Neural crest cell (in vitro differentiated cells): ENCODE data around the gene LIMK2. TPM values are rescaled to one million over a fixed set of nuclear protein-coding genes. Genes with fewer than 3 reads are reported as not detected.

Source experiments
- DNase-seq: peaks from one replicate; pipeline ENCODE4 v3.0.0; 2021; ENCODE audit warnings: low read depth, mixed read lengths, low spot score
- H3K27ac Mint-ChIP-seq: one replicate; pipeline ENCODE4 v1.8.0; 2021; ENCODE audit warnings: mild to moderate bottlenecking, mixed read lengths; ENCODE audit not compliant: unreplicated experiment
- H3K27me3 Mint-ChIP-seq: 2 replicates; pipeline ENCODE4 v1.8.0; 2021; ENCODE audit warnings: low read depth, mild to moderate bottlenecking, mixed read lengths
- H3K36me3 Mint-ChIP-seq: 2 replicates; pipeline ENCODE4 v1.8.0; 2021; ENCODE audit warnings: low read depth, mild to moderate bottlenecking, mixed read lengths
- H3K4me1 Mint-ChIP-seq: 2 replicates; pipeline ENCODE4 v1.8.0; 2021; ENCODE audit warnings: mixed read lengths
- H3K4me3 Mint-ChIP-seq: one replicate; pipeline ENCODE4 v1.8.0; 2021; ENCODE audit warnings: mild to moderate bottlenecking, mixed read lengths
- H3K9me3 Mint-ChIP-seq: 2 replicates; pipeline ENCODE4 v1.8.0; 2021; ENCODE audit warnings: mixed read lengths
- total RNA-seq: library from RNA; stranded (reverse); gene quantifications from 2 replicates; pipeline ENCODE4 v1.2.1, GENCODE V29; 2021
- TF ChIP-seq, protein P1 (sequence below): fragments of 200-600 bp; sonication (generic); conservative IDR thresholded peaks from 2 replicates; pipeline ENCODE4 v1.5.0; 2021; ENCODE audit warnings: antibody characterized with exemption, mild to moderate bottlenecking

Gene LIMK2
- total RNA-seq, 1 donor from 2014 or later, result 35.1 TPM

DNA sequence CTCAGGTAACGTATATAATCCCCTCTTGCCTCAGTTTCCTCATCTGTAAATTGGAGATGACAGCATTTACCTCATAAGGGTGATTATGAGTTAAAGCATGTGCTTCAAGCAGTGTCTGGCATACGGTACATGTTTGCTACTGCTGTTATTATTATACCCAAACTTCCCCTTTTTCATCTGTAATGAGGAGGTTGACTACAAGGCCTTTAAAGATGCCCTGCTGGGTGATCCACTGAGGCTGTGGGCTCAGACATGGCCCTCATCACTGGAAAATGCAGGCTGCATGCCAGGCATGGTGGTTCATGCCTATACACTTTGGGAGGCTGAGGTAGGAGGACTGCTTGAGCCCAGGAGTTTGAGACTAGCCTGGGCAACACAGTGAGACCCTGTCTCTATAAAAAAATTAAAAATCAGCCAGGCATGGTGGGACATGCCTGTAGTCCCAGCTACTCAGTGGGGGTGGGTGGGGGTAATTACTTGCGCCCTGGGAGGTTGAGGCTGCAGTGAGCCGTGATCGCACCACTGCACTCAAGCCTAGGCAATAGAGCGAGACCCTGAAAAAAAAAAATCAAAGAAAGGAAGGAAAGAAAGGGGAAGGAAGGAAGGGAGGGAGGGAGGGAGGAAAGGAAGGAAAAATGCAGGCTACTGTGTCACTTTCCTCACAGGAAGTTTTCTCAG lies 75.9 kb downstream of the LIMK2 start:
- DNase-seq, result no peak
- Mint-ChIP-seq H3K9me3 (no peaks in the 10 kb centered on the region), H3K36me3 (no peaks in the 10 kb centered on the region), H3K27me3 (peaks cover 17% of the 10 kb centered on the region), H3K27ac (no peak overlapping the region), H3K4me3 (peak overlapping the region; percentile 41), H3K4me1 (peaks cover 36% of the 10 kb centered on the region)
- TF ChIP-seq, protein P1, sequence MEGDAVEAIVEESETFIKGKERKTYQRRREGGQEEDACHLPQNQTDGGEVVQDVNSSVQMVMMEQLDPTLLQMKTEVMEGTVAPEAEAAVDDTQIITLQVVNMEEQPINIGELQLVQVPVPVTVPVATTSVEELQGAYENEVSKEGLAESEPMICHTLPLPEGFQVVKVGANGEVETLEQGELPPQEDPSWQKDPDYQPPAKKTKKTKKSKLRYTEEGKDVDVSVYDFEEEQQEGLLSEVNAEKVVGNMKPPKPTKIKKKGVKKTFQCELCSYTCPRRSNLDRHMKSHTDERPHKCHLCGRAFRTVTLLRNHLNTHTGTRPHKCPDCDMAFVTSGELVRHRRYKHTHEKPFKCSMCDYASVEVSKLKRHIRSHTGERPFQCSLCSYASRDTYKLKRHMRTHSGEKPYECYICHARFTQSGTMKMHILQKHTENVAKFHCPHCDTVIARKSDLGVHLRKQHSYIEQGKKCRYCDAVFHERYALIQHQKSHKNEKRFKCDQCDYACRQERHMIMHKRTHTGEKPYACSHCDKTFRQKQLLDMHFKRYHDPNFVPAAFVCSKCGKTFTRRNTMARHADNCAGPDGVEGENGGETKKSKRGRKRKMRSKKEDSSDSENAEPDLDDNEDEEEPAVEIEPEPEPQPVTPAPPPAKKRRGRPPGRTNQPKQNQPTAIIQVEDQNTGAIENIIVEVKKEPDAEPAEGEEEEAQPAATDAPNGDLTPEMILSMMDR, result no peak

DNA sequence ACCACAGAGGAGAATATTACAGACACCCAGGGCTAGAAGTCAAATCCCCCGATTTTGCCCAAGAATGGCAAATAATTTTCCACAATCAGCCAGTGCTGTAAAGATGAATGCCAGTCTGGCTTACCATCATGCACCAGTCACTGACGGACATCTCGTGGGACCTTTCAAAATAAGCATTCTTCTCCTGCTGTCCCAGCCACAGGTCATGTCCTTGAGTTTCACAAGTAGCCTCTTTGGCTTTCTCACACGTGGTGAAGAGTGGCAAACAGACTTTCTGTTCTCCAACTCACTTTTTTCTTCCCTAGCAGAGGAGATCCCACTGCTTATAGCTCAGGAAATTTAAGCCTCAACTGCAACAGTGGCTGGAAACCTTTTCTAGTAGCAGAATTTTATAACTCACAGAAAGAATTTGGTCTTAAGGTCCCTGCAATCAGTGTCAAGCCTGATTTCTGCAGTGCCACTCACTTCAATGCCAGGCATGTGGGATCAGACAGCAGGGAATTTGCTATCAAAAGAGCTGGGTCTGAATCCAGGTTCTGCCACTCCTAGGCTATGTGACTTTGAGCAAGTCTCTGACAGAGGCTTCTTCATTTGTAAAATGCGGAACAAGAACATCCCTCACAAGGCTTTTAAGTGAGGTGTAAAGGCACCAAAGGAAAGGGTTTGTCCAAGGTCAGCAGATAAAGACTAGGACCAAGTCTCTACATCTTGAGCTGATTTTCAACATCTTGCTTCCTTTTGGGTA lies 76.6 kb downstream of the LIMK2 start:
- TF ChIP-seq, protein P1, result no peak
- Mint-ChIP-seq H3K4me1 (peaks cover 32% of the 10 kb centered on the region), H3K36me3 (no peaks in the 10 kb centered on the region), H3K4me3 (no peak overlapping the region), H3K27ac (no peak overlapping the region), H3K9me3 (no peaks in the 10 kb centered on the region), H3K27me3 (peaks cover 17% of the 10 kb centered on the region)
- DNase-seq, result no peak

DNA sequence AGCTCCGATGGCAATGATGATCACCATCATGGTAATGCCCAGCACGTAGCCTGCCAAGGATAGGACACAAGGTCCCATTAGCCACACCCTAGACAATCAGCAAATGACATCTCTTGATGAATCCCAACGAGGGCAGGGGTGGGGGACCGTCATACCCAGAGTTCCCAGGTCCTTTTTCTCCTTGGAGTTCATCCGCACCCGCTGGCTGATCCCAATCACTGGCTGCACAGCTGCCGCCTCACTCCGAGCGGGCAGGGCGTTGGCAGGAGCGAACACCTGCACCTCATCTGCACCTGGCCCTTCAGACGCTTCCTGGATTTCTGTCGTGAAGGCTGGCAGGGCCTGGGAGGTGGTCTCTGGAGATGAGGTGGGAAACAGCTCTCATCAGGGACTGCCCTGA lies 77.2 kb downstream of the LIMK2 start:
- TF ChIP-seq, protein P1, result no peak
- peaks cover 17% of the 10 kb centered on the region for H3K27me3 Mint-ChIP-seq
- no peak overlapping the region for H3K4me3 Mint-ChIP-seq
- H3K27ac Mint-ChIP-seq, result no peak overlapping the region
- peaks cover 28% of the 10 kb centered on the region for H3K4me1 Mint-ChIP-seq
- no peak for DNase-seq
- H3K9me3 Mint-ChIP-seq, result no peaks in the 10 kb centered on the region
- H3K36me3 Mint-ChIP-seq, result no peaks in the 10 kb centered on the region

DNA sequence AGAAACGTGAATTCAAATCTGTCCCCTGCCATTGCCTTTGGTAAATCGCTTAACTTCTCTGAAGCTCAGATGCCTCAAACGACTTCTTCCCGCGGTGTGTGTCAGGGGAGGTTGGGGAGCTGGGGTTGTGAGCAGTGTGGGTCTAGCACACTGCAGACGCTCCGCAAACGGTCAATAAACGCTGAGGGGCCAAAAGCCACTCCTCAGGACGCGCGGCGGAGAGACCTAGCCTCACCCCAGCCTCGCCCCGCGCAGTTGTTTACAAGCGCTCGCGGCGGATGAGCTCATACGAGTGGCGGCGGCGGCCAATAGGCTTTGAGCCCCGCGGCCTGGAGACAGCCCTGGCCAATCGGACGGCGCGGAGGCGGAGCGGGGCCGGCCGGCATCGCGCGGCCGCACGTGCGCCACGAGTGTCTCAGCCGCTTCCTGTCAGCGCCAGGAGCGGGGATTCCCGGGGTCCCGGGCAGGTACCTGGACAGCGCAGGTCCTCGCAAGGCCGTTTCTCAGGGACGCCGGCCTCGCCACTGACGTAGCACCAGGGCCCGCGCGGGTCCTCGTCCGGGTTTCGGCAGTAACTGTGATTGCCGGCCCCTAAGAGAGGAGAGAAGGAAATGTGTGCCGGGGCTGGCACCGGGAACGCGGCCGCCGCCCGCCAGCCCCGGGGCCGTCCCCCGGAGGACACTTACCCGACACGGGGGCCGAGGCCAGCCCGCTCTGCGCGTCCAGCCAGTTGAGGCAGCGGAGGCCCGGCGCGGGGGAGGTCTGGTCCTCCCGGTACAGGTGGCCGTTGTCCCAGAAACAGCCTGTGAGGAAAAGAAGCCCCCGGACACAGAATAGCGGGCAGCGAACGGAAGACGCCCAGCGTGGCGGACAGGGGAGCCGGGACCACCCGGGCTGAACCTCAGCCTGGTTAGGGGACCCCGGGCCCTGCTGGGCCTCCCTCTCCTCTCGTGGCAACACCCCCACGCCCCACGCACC lies 78.7 kb downstream of the LIMK2 start:
- Mint-ChIP-seq H3K4me1 (peaks cover 15% of the 10 kb centered on the region), H3K36me3 (no peaks in the 10 kb centered on the region), H3K27me3 (peaks cover 17% of the 10 kb centered on the region), H3K27ac (peak overlapping the region; percentile 81), H3K9me3 (no peaks in the 10 kb centered on the region), H3K4me3 (peak overlapping the region; percentile 84)
- TF ChIP-seq, protein P1, result no peak
- DNase-seq, result peak; percentile 81

DNA sequence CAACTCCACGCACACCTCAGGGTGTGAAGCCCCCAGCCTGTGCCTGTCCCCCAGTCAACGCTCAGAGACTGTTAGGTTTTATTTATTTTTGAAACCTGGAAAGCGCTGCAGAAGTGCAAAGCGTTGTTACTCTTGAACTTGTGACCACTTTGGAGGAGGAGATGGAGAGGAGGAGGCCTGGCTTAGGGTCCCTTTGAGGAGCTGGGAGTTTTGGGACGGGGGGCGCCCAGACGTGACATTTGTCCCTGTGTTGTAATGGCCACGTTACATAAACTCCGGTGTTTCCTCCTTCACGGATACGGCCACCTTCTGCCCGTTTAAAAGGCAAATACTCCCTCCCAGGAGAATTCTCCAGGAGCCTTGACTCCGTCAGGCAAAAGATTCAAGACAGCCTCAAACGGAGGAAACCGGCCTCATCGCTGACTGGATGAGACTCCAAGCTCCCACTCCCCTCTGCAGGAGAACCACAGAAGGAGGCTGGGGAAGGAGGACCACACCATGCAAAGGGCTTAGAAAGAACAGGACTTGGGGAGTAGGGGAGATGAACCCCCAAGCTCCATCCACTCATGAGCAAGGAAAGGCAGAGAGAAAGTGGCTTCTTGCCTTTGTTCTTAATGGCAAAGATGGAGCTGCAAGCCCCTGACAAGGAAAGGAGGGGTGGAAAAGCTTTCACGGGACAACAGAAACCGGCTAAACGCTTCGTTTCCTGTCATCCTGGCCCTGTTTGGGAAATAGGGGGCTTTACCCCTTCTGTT lies 79.6 kb downstream of the LIMK2 start:
- TF ChIP-seq, protein P1, result no peak
- Mint-ChIP-seq H3K36me3 (no peaks in the 10 kb centered on the region), H3K4me3 (peak overlapping the region; percentile 86), H3K9me3 (no peaks in the 10 kb centered on the region), H3K27ac (no peak overlapping the region), H3K4me1 (peaks cover 15% of the 10 kb centered on the region), H3K27me3 (peaks cover 17% of the 10 kb centered on the region)
- DNase-seq, result no peak
